ENCODE results near the gene S1PR3.
"Not testable (repeated sequence)": the region's sequence is repeated elsewhere in the genome, so short reads cannot be mapped to it uniquely, and the experiment has no call there.

Gene S1PR3

GRCh38 chr9:88991066-88992034 lies at the start of gene S1PR3:
Gene S1PR3 (plus strand): TSS chr9:88991468. CDS start chr9:89001201, 9,733 bp downstream.
- no peak for TF ChIP-seq POLR2A (IDR thresholded peaks at IDR 0.05; ENCODE audit: low read length)
- no peak for TF ChIP-seq GATA1 (IDR thresholded peaks at IDR 0.05; ENCODE audit: low read depth, low read length)
- no peak for DNase-seq

GRCh38 chr9:88941586-88941985 lies 49.7 kb upstream of the S1PR3 start:
- not testable (repeated sequence) for DNase-seq

DNA sequence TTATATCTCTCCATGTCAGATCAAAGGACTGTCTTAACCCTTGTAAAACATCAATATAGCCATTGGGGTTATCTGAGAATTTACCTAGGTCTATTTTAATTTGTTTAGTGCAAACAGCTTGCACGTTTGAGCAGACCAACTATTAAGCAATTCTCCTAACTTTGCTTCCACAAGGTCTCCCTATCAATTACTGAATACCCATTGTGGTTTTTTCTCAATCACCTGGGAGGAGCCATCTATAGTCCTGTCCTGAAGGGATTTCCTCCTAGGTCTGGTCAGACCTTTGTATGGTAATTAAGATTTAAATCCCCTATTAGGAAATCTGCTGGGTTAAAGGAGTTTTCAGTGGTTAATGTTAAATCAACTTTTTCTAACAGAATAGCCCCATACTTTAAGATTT lies 48.9 kb upstream of the S1PR3 start:
- TF ChIP-seq GATA1 (IDR thresholded peaks at IDR 0.05; ENCODE audit: low read depth, low read length) = no peak
- TF ChIP-seq POLR2A (IDR thresholded peaks at IDR 0.05; ENCODE audit: low read length) = no peak
- no peak for DNase-seq

DNA sequence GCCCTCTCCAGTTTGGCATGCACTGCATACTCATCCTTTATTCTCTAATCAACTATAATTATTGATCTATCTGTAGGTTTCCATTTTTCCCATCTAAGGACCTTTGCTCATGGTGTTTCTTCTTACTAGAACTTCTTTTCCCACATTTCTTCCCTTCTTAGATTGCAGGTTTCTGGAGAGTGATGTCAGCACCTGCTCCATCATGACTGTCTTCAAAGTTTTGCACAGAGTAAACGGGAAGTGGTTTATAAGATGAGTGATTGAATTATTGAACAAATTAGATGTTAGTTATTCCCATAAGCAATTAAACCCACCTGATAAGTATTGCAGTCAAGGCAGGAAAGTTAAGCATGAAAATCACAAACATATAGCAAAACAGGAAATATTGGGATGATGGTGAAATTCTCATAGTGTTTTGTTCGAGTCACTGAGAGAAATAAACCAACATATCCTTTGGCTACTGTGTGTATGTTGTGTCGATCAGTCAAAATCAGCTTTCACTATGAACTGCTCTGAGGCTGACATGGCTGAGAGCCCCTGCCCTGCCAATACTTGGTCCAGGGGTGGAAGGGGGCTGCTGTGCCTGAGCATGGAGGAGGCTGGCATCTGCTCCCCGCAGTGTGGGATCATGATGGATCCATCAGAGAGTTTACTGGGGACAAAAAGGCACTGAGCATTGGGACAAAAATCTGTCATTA lies 45.5 kb upstream of the S1PR3 start:
- no peak for TF ChIP-seq POLR2A (IDR thresholded peaks at IDR 0.05; ENCODE audit: low read length)
- TF ChIP-seq GATA1 (IDR thresholded peaks at IDR 0.05; ENCODE audit: low read depth, low read length) = no peak
- DNase-seq = no peak

- TF ChIP-seq GATA1 (IDR thresholded peaks at IDR 0.05; ENCODE audit: low read depth, low read length) (no peak), POLR2A (IDR thresholded peaks at IDR 0.05; ENCODE audit: low read length) (no peak)
- no peak for DNase-seq
Observed at GRCh38 chr9:88947581-88948573, 43.4 kb upstream of the S1PR3 start.

DNA sequence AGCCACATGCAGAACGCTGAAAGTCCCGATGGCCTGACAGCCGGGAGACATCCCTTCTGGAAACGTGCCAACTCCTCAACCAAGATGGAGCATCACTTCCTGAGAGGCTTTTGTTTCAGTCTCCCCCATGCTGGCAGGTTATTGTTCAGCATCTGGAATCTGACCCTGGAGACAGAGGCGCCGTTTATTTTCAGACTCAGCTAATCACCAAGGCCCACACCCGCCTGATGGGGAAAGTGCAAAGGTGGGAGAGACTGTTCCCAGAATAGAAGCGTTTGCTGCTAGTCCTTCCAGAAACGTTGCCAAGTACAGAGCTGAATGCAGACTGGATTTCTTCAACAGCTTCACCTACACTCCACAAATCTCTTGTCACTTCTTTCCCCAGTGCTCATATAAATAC lies 41.8 kb upstream of the S1PR3 start:
- DNase-seq = no peak
- TF ChIP-seq POLR2A (IDR thresholded peaks at IDR 0.05; ENCODE audit: low read length) (no peak), GATA1 (IDR thresholded peaks at IDR 0.05; ENCODE audit: low read depth, low read length) (no peak)

- TF ChIP-seq POLR2A (IDR thresholded peaks at IDR 0.05; ENCODE audit: low read length) = no peak
- no peak for TF ChIP-seq GATA1 (IDR thresholded peaks at IDR 0.05; ENCODE audit: low read depth, low read length)
- no peak for DNase-seq
Observed at GRCh38 chr9:88949961-88950340, 41.3 kb upstream of the S1PR3 start.

DNA sequence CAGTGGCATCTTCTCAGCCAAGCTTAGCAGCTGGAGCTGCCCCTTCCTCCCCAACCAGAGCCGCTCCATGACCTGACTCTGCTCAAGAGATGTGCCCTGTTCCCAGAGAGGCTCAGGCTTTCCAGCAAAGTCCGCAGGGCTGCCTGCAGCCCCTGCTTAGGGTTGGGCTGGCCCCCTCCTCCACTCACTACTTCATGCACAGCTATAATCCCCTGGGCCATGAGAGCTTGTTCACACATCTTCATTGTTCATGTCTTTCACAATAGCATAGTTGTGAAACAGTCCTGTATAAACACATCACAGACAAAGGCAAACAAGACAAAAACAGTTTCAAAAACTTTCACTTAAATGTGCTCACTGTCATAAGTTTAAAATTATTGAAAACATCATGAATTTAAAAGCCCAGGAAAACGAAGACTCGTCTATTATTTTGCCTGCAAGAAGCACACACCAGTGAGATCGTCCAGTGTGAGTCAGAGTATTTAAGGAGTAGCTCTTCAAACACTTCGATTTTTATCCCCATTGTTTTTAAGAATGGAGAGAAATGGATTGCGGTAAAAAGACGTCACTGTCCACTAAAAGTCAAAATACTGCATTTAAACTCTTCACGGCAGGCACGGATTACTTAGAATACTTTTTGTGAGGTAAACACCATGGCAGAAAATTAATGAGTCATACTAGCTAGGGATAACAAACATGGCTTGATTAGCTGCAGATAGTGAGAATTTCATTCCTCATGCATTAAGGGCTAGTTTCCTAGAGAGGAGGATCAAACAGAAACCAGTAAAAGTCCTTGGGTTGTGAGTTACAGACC lies 40.7 kb upstream of the S1PR3 start:
- DNase-seq = no peak
- TF ChIP-seq POLR2A (IDR thresholded peaks at IDR 0.05; ENCODE audit: low read length) (no peak), GATA1 (IDR thresholded peaks at IDR 0.05; ENCODE audit: low read depth, low read length) (no peak)

GRCh38 chr9:88951155-88951542 lies 40.1 kb upstream of the S1PR3 start:
- DNase-seq = no peak
- no peak for TF ChIP-seq GATA1 (IDR thresholded peaks at IDR 0.05; ENCODE audit: low read depth, low read length)
- no peak for TF ChIP-seq POLR2A (IDR thresholded peaks at IDR 0.05; ENCODE audit: low read length)

DNA sequence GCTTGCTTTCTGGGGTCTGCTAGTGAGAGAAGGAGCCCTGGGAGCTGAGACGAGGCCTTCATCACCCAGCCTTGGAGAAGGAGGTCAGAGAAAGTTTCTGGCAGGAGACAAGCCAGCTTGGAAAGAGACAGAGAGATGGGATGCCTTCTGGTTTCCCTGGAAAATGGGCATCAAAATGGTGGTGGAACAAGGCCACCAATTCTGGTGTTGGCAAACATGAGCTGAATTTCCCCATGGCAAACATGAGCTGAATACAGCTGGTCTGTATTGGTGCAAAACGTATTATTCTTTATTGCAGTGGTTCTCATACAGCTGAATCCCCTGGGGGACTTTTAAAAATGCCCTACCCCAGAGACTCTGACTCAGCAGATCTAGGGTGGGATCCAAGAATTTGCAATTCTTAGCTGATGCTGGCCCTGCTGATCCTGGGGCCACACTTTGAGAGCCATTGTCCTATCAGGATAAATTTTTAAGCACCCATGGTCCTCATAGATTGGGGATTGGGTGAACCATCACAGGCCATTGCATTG lies 39.1 kb upstream of the S1PR3 start:
- TF ChIP-seq POLR2A (IDR thresholded peaks at IDR 0.05; ENCODE audit: low read length) (no peak), GATA1 (IDR thresholded peaks at IDR 0.05; ENCODE audit: low read depth, low read length) (no peak)
- DNase-seq = no peak

- no peak for DNase-seq
- no peak for TF ChIP-seq POLR2A (IDR thresholded peaks at IDR 0.05; ENCODE audit: low read length)
- no peak for TF ChIP-seq GATA1 (IDR thresholded peaks at IDR 0.05; ENCODE audit: low read depth, low read length)
Observed at GRCh38 chr9:88952976-88953375, 38.3 kb upstream of the S1PR3 start.

- TF ChIP-seq POLR2A (IDR thresholded peaks at IDR 0.05; ENCODE audit: low read length) (no peak), GATA1 (IDR thresholded peaks at IDR 0.05; ENCODE audit: low read depth, low read length) (no peak)
- no peak for DNase-seq
Observed at GRCh38 chr9:88953381-88954029, 37.8 kb upstream of the S1PR3 start.

Data from erythroblast (primary cell).